Endothelial cell of umbilical vein (primary cell): ENCODE measurements around the gene MMP23B. TPM values are rescaled to one million over a fixed set of nuclear protein-coding genes. Genes with fewer than 3 reads are reported as not detected.

Source experiments
- BruUV-seq: library from RNA; stranded (reverse); fragments of 400-500 nt; replicated peaks from 2 replicates; lab custom pipeline; 2021; lab: Mats Ljungman, UMichigan
- CTCF ChIA-PET: fragments of 300-600, 350-600 bp; sonication (Branson Sonifier 250); formaldehyde crosslinking; loops from one replicate; lab custom pipeline; 2021; ENCODE audit warnings: antibody characterized with exemption, inconsistent platforms; lab: Charles Lee
- POLR2A ChIA-PET: fragments of 300-600, 350-600 bp; sonication (Branson Sonifier 250); formaldehyde crosslinking; loops from one replicate; lab custom pipeline; 2021; ENCODE audit warnings: antibody characterized with exemption, inconsistent platforms; lab: Charles Lee
- DNase-seq: peaks from one replicate; pipeline ENCODE4 v3.0.0-alpha.2; 2011; ENCODE audit warnings: low read depth, low spot score
- FAIRE-seq: peaks from 2 replicates; lab custom pipeline; 2011; peaks lifted over from hg19 to GRCh38; lab: Jason Lieb, UNC
- H2AFZ ChIP-seq: 2 replicates; pipeline ENCODE4 v1.6.0; 2012; ENCODE audit warnings: low read depth, low read length, control low read depth, inconsistent platforms
- H3K27ac ChIP-seq: 2 replicates; pipeline ENCODE4 v1.5.1; 2011; ENCODE audit warnings: low read depth, mild to moderate bottlenecking, control low read depth, low read length, moderate library complexity; ENCODE audit not compliant: insufficient read depth
- H3K27me3 ChIP-seq, 2 experiments: 2 replicates each; pipeline versions ENCODE4 v1.6.0 to v1.6.1; 2011; ENCODE audit warnings: low read length in 2 of 2, mixed read lengths in 1 of 2; ENCODE audit not compliant: control insufficient read depth in 2 of 2, insufficient read depth in 2 of 2
- H3K36me3 ChIP-seq, 2 experiments: 2 replicates in 1 of 2; 3 replicates in 1 of 2; pipeline ENCODE4 v1.5.1; 2011; ENCODE audit warnings: low read length in 2 of 2, mild to moderate bottlenecking in 1 of 2, moderate library complexity in 1 of 2; ENCODE audit not compliant: control insufficient read depth in 2 of 2, insufficient read depth in 2 of 2; ENCODE audit errors: extremely low read depth in 1 of 2
- H3K4me1 ChIP-seq: 3 replicates; pipeline ENCODE4 v1.5.1; 2011; ENCODE audit warnings: mild to moderate bottlenecking, low read length; ENCODE audit not compliant: control insufficient read depth, insufficient read depth; ENCODE audit errors: extremely low read depth
- H3K4me2 ChIP-seq: 2 replicates; pipeline ENCODE4 v1.6.1; 2011; ENCODE audit warnings: low read length, control low read depth, mixed read lengths; ENCODE audit not compliant: insufficient read depth
- H3K4me3 ChIP-seq, 3 experiments: fragments of 200-600 bp in 1 of 3; sonication (generic), shearing (Covaris generic) in 1 of 3; replicated peaks in 1 of 3; 2 replicates each; pipeline ENCODE4 v1.5.1; 2011 to 2016; ENCODE audit warnings: control low read depth in 3 of 3, low read length in 3 of 3, mild to moderate bottlenecking in 2 of 3, inconsistent platforms in 1 of 3, low read depth in 1 of 3, moderate library complexity in 1 of 3; ENCODE audit not compliant: insufficient read depth in 1 of 3
- H3K79me2 ChIP-seq: 2 replicates; pipeline ENCODE4 v1.6.0; 2012; ENCODE audit warnings: low read length, inconsistent platforms; ENCODE audit not compliant: control insufficient read depth, insufficient read depth
- H3K9ac ChIP-seq: replicated peaks from 2 replicates; pipeline ENCODE3; 2011; ENCODE audit warnings: low read length, control low read depth; ENCODE audit not compliant: insufficient read depth; ENCODE audit errors: extremely low read depth
- H3K9me1 ChIP-seq: replicated peaks from 3 replicates; pipeline ENCODE4 v1.6.0; 2011; ENCODE audit warnings: mild to moderate bottlenecking, low read length; ENCODE audit not compliant: control insufficient read depth, insufficient read depth; ENCODE audit errors: extremely low read depth
- H3K9me3 ChIP-seq: replicated peaks from 2 replicates; pipeline ENCODE4 v1.5.1; 2012; ENCODE audit warnings: low read length, inconsistent platforms; ENCODE audit not compliant: control insufficient read depth, insufficient read depth
- H4K20me1 ChIP-seq: replicated peaks from 2 replicates; pipeline ENCODE3; 2011; ENCODE audit warnings: mild to moderate bottlenecking, low read length; ENCODE audit not compliant: control insufficient read depth, insufficient read depth; ENCODE audit errors: extremely low read depth
- EZH2 ChIP-seq: IDR thresholded peaks from 2 replicates; pipeline ENCODE4 v1.6.1; 2012; ENCODE audit warnings: borderline replicate concordance, low read depth, mild to moderate bottlenecking, moderate library complexity, low read length, inconsistent platforms; ENCODE audit not compliant: severe bottlenecking
- FOS ChIP-seq: IDR thresholded peaks from 2 replicates; pipeline ENCODE4 v1.6.1; 2011; ENCODE audit warnings: mild to moderate bottlenecking, low read length, moderate library complexity, borderline replicate concordance; ENCODE audit not compliant: insufficient read depth
- GATA2 ChIP-seq: IDR thresholded peaks from 2 replicates; pipeline ENCODE4 v1.7.0; 2011; ENCODE audit warnings: low read depth, mild to moderate bottlenecking, moderate library complexity, mixed read lengths, low read length; ENCODE audit not compliant: insufficient read length, insufficient read depth
- JUN ChIP-seq: IDR thresholded peaks from 2 replicates; pipeline ENCODE4 v1.6.1; 2011; ENCODE audit warnings: borderline replicate concordance, low read depth; ENCODE audit not compliant: insufficient read length, insufficient read depth
- MYC ChIP-seq: IDR thresholded peaks from one replicate; pipeline ENCODE4 v1.6.1; 2011; ENCODE audit warnings: mild to moderate bottlenecking, low read depth, low read length
- POLR2A ChIP-seq: IDR thresholded peaks from 2 replicates; pipeline ENCODE4 v1.6.1; 2012; ENCODE audit warnings: low read depth, mild to moderate bottlenecking, control low read depth, low read length
- POLR2AphosphoS5 ChIP-seq: IDR thresholded peaks from 2 replicates; pipeline ENCODE4 v1.6.1; 2012; ENCODE audit warnings: low read depth, mild to moderate bottlenecking, control low read depth, low read length, moderate library complexity; ENCODE audit not compliant: insufficient read depth
- dilution Hi-C: fragments of 300-500 bp; cut with MboI; formaldehyde crosslinking; loops from one replicate; pipeline ENCODE4 v1.15.0; 2019; ENCODE audit warnings: low sequenced_read_pairs; ENCODE audit not compliant: extremely low pct_ligation_motif_present
- intact Hi-C: fragments of 100-400 bp; cut with micrococcal nuclease; formaldehyde crosslinking; loops from one replicate; pipeline ENCODE4 v1.10.0; 2022
- polyA plus RNA-seq, 4 experiments: library from polyadenylated mRNA; depleted of rRNA in 3 of 4; stranded (reverse) in 3 of 4; unstranded in 1 of 4; fragments of >200 nt; gene quantifications; 2 replicates each; pipeline versions ENCODE4 v1.2.1 to v1.2.3, GENCODE V29; 2011 to 2012; ENCODE audit warnings: missing spikeins in 1 of 4
- total RNA-seq: library from RNA; stranded (reverse); gene quantifications from 2 replicates; pipeline ENCODE4 v1.2.3, GENCODE V29; 2021
- TF ChIP-seq, protein P1 (sequence below), 2 donors: IDR thresholded peaks; 1 replicate in 1 of 2; 2 replicates in 1 of 2; pipeline ENCODE4 v1.5.1; 2011; ENCODE audit warnings: low read length in 2 of 2, mild to moderate bottlenecking in 2 of 2, moderate library complexity in 2 of 2, control low read depth in 1 of 2, inconsistent platforms in 1 of 2, low read depth in 1 of 2; ENCODE audit not compliant: insufficient read depth in 1 of 2; ENCODE audit errors: extremely low read depth in 1 of 2
- TF ChIP-seq, protein P2 (sequence below): IDR thresholded peaks from 2 replicates; pipeline ENCODE4 v1.6.1; 2011; ENCODE audit not compliant: insufficient read depth, insufficient read length

The MMP23B gene
- total and polyA plus RNA-seq, 2 donors (not counting 3 experiments of a cell fraction or from before 2014, with no cell fraction given), result 0.62 to 5.3 TPM

DNA sequence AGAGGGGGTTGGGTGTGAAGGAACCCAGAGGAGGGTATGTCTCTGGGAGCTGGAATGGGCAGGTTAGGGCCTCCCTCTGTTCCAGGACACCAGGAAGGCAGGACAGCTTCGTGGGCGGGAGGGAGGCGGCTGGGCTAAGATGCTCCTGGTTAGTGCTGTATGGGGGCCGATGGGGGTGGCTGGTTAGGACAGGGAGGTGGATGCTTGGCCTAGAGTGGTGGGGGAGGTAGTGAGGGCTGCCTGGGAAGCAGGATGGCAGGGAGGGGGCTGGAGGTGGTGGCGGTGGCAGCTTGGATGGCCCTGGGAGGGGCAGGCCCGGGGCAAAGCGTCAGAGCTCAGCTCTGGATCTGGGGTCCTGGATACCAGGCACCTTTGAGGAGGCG, 6.2 kb upstream of the MMP23B start:
- Histone ChIP-seq H3K79me2 (no peaks in the 10 kb centered on the region), H3K4me1 (no peaks in the 10 kb centered on the region), H3K9ac (no peak overlapping the region), H3K4me3 (no peak overlapping the region), H2AFZ (no peak overlapping the region), H3K27me3 (peaks cover 0 to 11% of the 10 kb centered on the region in 2 experiments), H3K27ac (no peak overlapping the region), H4K20me1 (no peaks in the 10 kb centered on the region), H3K9me3 (no peaks in the 10 kb centered on the region), H3K36me3 (no peaks in the 10 kb centered on the region), H3K4me2 (no peak overlapping the region), H3K9me1 (no peaks in the 10 kb centered on the region)
- intact Hi-C loops (no loop called here), dilution Hi-C loops (no loop called here)
- POLR2A ChIA-PET, result no interaction called here
- no peak for FAIRE-seq
- CTCF ChIA-PET, result interaction anchor here (1.4 kb wide), 1 partner anchor 11 kb away, joined by 4 read pairs; the partner anchor contains the start of gene MIB2
- no TSS peak for BruUV-seq
- DNase-seq, result no peak
- TF ChIP-seq, protein P1, sequence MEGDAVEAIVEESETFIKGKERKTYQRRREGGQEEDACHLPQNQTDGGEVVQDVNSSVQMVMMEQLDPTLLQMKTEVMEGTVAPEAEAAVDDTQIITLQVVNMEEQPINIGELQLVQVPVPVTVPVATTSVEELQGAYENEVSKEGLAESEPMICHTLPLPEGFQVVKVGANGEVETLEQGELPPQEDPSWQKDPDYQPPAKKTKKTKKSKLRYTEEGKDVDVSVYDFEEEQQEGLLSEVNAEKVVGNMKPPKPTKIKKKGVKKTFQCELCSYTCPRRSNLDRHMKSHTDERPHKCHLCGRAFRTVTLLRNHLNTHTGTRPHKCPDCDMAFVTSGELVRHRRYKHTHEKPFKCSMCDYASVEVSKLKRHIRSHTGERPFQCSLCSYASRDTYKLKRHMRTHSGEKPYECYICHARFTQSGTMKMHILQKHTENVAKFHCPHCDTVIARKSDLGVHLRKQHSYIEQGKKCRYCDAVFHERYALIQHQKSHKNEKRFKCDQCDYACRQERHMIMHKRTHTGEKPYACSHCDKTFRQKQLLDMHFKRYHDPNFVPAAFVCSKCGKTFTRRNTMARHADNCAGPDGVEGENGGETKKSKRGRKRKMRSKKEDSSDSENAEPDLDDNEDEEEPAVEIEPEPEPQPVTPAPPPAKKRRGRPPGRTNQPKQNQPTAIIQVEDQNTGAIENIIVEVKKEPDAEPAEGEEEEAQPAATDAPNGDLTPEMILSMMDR (IDR thresholded peaks at IDR 0.05; ENCODE audit: extremely low read depth in 1 of 2, insufficient read depth in 1 of 2, low read depth in 1 of 2, low read length in 2 of 2), result no peak
- TF ChIP-seq JUN, result no peak
- TF ChIP-seq POLR2AphosphoS5, result no peak
- no peak for TF ChIP-seq MYC
- no peak for TF ChIP-seq FOS
- TF ChIP-seq GATA2, result no peak
- TF ChIP-seq, protein P2, sequence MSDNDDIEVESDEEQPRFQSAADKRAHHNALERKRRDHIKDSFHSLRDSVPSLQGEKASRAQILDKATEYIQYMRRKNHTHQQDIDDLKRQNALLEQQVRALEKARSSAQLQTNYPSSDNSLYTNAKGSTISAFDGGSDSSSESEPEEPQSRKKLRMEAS, result no peak
- TF ChIP-seq EZH2, result no peak
- no peak for TF ChIP-seq POLR2A
